Gastroesophageal sphincter (tissue), 3 donors: ENCODE data around the gene ZIC3.

Source experiments
- POLR2A ChIP-seq, 2 donors: fragments of 450-650 bp; IDR thresholded peaks; one replicate each; pipeline ENCODE4 v1.6.1; 2017; ENCODE audit warnings: antibody characterized with exemption in 2 of 2, mild to moderate bottlenecking in 2 of 2, moderate library complexity in 1 of 2
- POLR2AphosphoS5 ChIP-seq: sonication (generic); formaldehyde crosslinking; IDR thresholded peaks from one replicate; pipeline ENCODE4 v1.6.1; 2017; ENCODE audit warnings: antibody characterized with exemption
- TF ChIP-seq, protein P1 (sequence below), 4 experiments: fragments of 200-600 bp in 2 of 4; fragments of 450-650 bp in 2 of 4; sonication (generic) in 1 of 4; IDR thresholded peaks; one replicate each; pipeline ENCODE4 v1.5.1; 2017 to 2019; ENCODE audit warnings: antibody characterized with exemption in 4 of 4, mild to moderate bottlenecking in 2 of 4, moderate library complexity in 2 of 4

DNA sequence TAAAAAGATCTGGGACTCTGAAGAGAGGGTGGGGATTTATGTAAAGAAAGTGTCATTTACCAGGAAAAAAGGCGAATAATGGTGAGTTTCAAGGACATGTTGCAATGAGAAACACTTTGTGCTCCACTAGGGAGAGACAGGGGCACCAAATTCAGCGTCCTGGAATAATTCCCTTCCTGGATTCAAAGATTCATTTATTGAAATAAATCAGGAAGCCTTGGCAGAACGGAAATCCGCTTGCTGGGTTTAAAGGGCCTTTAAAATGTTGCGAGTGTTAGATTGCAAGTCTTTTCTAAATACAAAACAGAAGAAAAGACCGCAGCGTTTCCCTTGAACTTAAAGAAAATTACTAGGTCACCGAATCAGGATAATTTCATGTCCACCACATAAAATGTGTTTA, 3.8 kb upstream of the ZIC3 start:
- TF ChIP-seq, protein P1, sequence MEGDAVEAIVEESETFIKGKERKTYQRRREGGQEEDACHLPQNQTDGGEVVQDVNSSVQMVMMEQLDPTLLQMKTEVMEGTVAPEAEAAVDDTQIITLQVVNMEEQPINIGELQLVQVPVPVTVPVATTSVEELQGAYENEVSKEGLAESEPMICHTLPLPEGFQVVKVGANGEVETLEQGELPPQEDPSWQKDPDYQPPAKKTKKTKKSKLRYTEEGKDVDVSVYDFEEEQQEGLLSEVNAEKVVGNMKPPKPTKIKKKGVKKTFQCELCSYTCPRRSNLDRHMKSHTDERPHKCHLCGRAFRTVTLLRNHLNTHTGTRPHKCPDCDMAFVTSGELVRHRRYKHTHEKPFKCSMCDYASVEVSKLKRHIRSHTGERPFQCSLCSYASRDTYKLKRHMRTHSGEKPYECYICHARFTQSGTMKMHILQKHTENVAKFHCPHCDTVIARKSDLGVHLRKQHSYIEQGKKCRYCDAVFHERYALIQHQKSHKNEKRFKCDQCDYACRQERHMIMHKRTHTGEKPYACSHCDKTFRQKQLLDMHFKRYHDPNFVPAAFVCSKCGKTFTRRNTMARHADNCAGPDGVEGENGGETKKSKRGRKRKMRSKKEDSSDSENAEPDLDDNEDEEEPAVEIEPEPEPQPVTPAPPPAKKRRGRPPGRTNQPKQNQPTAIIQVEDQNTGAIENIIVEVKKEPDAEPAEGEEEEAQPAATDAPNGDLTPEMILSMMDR (IDR thresholded peaks at IDR 0.05): no peak
- no peak for TF ChIP-seq POLR2A (IDR thresholded peaks at IDR 0.05)
- no peak for TF ChIP-seq POLR2AphosphoS5
